ENCODE data around the gene VARS2.

DNA sequence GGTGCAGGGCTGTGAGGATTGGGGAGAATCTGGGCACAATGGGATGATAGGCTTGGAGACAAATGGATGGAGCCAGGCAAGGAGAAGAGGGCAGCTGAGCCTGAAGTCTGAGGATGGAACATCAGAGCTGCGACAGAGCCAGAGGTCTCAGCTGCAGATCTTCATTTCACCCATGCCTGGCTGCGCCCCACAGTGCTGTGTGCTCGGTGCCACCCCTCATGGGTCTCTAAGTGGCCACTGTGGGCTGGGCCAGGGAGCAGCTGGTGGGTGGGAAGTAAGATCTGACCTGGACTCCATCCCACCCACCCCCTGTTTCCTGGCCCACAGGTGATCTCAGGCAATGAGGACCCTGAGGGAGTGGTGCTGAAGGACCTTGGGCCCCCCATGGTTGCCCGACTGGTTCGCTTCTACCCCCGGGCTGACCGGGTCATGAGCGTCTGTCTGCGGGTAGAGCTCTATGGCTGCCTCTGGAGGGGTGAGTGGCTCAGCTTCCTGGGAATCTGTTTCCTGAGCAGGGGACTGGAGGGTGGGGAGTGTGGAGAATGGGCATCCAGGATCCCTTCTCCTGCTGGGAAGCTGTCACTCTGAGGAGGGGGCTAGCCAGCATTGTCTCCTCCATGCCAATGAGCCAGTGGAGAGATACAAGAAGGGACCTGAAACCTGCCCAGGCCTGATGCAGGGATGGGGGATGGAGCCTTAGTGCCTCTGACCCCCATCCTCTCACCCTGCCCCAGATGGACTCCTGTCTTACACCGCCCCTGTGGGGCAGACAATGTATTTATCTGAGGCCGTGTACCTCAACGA is 23.2 kb upstream of the VARS2 start:
- TF ChIP-seq, protein P1, sequence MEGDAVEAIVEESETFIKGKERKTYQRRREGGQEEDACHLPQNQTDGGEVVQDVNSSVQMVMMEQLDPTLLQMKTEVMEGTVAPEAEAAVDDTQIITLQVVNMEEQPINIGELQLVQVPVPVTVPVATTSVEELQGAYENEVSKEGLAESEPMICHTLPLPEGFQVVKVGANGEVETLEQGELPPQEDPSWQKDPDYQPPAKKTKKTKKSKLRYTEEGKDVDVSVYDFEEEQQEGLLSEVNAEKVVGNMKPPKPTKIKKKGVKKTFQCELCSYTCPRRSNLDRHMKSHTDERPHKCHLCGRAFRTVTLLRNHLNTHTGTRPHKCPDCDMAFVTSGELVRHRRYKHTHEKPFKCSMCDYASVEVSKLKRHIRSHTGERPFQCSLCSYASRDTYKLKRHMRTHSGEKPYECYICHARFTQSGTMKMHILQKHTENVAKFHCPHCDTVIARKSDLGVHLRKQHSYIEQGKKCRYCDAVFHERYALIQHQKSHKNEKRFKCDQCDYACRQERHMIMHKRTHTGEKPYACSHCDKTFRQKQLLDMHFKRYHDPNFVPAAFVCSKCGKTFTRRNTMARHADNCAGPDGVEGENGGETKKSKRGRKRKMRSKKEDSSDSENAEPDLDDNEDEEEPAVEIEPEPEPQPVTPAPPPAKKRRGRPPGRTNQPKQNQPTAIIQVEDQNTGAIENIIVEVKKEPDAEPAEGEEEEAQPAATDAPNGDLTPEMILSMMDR (IDR thresholded peaks at IDR 0.05): no peak
- no peak for TF ChIP-seq POLR2A (IDR thresholded peaks at IDR 0.05)
